ENCODE data around the gene HLA-C.

Gene HLA-C

GRCh38 chr6:31228476-31228875, 43.4 kb downstream of the HLA-C start:
- DNase-seq: no peak
- TF ChIP-seq CTCF (IDR thresholded peaks at IDR 0.05; ENCODE audit: low read depth, low read length): no peak
- Histone ChIP-seq H3K4me3 (ENCODE audit: low read depth, low read length) (no peak overlapping the region), H3K27me3 (peaks cover 45% of the 10 kb centered on the region), H3K9me3 (no peaks in the 10 kb centered on the region), H3K4me1 (no peaks in the 10 kb centered on the region), H3K36me3 (no peaks in the 10 kb centered on the region)

GRCh38 chr6:31227143-31227542, 44.7 kb downstream of the HLA-C start:
- no peak for TF ChIP-seq CTCF (IDR thresholded peaks at IDR 0.05; ENCODE audit: low read depth, low read length)
- Histone ChIP-seq H3K4me1 (no peaks in the 10 kb centered on the region), H3K27me3 (peaks cover 40% of the 10 kb centered on the region), H3K4me3 (ENCODE audit: low read depth, low read length) (no peak overlapping the region), H3K36me3 (no peaks in the 10 kb centered on the region), H3K9me3 (no peaks in the 10 kb centered on the region)
- DNase-seq: no peak

GRCh38 chr6:31225735-31226134, 46.2 kb downstream of the HLA-C start:
- Histone ChIP-seq H3K4me3 (ENCODE audit: low read depth, low read length) (no peak overlapping the region), H3K4me1 (no peaks in the 10 kb centered on the region)
- DNase-seq: no peak

GRCh38 chr6:31222496-31222895, 49.4 kb downstream of the HLA-C start:
- no peak overlapping the region for H3K4me3 ChIP-seq (ENCODE audit: low read depth, low read length)
- peaks cover 28% of the 10 kb centered on the region for H3K27me3 ChIP-seq
- DNase-seq: no peak
- no peaks in the 10 kb centered on the region for H3K4me1 ChIP-seq
- no peaks in the 10 kb centered on the region for H3K9me3 ChIP-seq
- no peaks in the 10 kb centered on the region for H3K36me3 ChIP-seq
- TF ChIP-seq CTCF (IDR thresholded peaks at IDR 0.05; ENCODE audit: low read depth, low read length): no peak

More at GRCh38 chr6:31225735-31226134, 46.2 kb downstream of the HLA-C start:
- Histone ChIP-seq H3K27me3 (peaks cover 30% of the 10 kb centered on the region), H3K9me3 (no peaks in the 10 kb centered on the region), H3K36me3 (no peaks in the 10 kb centered on the region)
- TF ChIP-seq CTCF (IDR thresholded peaks at IDR 0.05; ENCODE audit: low read depth, low read length): no peak

Measured in BE2C (cell line).